HEK293T (cell line): ENCODE data around the gene SH3BP5L.

Experiments
- CTCF ChIA-PET: fragments of 350-600 bp; formaldehyde crosslinking; extraction: SDS; loops from one replicate; lab custom pipeline; 2021; ENCODE audit warnings: antibody characterized with exemption, inconsistent platforms; lab: Yijun Ruan, JAX
- POLR2A ChIA-PET: fragments of 350-600 bp; formaldehyde crosslinking; extraction: SDS; loops from one replicate; lab custom pipeline; 2020; ENCODE audit warnings: antibody characterized with exemption, inconsistent platforms; lab: Yijun Ruan, JAX
- DNase-seq: peaks from one replicate; pipeline ENCODE4 v3.0.0; 2012; ENCODE audit warnings: mixed read lengths; ENCODE audit errors: extremely low spot score
- ARNT ChIP-seq: fragments of 450-650 bp; IDR thresholded peaks from 2 replicates; pipeline ENCODE4 v1.6.1; 2017; ENCODE audit warnings: mild to moderate bottlenecking
- BHLHE40 ChIP-seq: fragments of 450-650 bp; IDR thresholded peaks from 2 replicates; pipeline ENCODE4 v1.6.1; 2016; ENCODE audit warnings: mild to moderate bottlenecking, moderate library complexity, borderline replicate concordance
- CTBP1 ChIP-seq: fragments of 450-650 bp; IDR thresholded peaks from 2 replicates; pipeline ENCODE4 v1.6.1; 2016; ENCODE audit warnings: borderline replicate concordance
- ELF4 ChIP-seq: fragments of 450-650 bp; IDR thresholded peaks from 2 replicates; pipeline ENCODE4 v1.6.1; 2017; ENCODE audit warnings: antibody characterized with exemption
- FOXA1 ChIP-seq: fragments of 450-650 bp; IDR thresholded peaks from 2 replicates; pipeline ENCODE4 v1.6.1; 2016; ENCODE audit warnings: mild to moderate bottlenecking
- FOXK2 ChIP-seq: fragments of 450-650 bp; IDR thresholded peaks from 2 replicates; pipeline ENCODE4 v1.6.1; 2016; ENCODE audit warnings: mild to moderate bottlenecking
- FOXM1 ChIP-seq: fragments of 450-650 bp; IDR thresholded peaks from 2 replicates; pipeline ENCODE4 v1.6.1; 2017; ENCODE audit warnings: mild to moderate bottlenecking, borderline replicate concordance
- HDGF ChIP-seq: fragments of 450-650 bp; IDR thresholded peaks from 2 replicates; pipeline ENCODE4 v1.6.1; 2017; ENCODE audit warnings: antibody characterized with exemption, borderline replicate concordance
- L3MBTL2 ChIP-seq: fragments of 450-650 bp; conservative IDR thresholded peaks from 2 replicates; pipeline ENCODE4 v1.6.1; 2016; ENCODE audit warnings: mild to moderate bottlenecking
- LEF1 ChIP-seq: fragments of 450-650 bp; IDR thresholded peaks from 2 replicates; pipeline ENCODE4 v1.6.1; 2017; ENCODE audit warnings: mild to moderate bottlenecking, borderline replicate concordance
- NFRKB ChIP-seq: fragments of 450-650 bp; IDR thresholded peaks from 2 replicates; pipeline ENCODE4 v1.6.1; 2016; ENCODE audit warnings: mild to moderate bottlenecking, moderate library complexity
- PKNOX1 ChIP-seq: fragments of 450-650 bp; IDR thresholded peaks from 2 replicates; pipeline ENCODE4 v1.6.1; 2016
- SP1 ChIP-seq: fragments of 450-650 bp; IDR thresholded peaks from 2 replicates; pipeline ENCODE4 v1.6.1; 2017
- SUZ12 ChIP-seq: fragments of 450-650 bp; IDR thresholded peaks from 2 replicates; pipeline ENCODE4 v1.6.1; 2016; ENCODE audit warnings: mild to moderate bottlenecking
- TARDBP ChIP-seq: fragments of 450-650 bp; IDR thresholded peaks from 2 replicates; pipeline ENCODE4 v1.6.1; 2016
- ZNF384 ChIP-seq: fragments of 450-650 bp; IDR thresholded peaks from 2 replicates; pipeline ENCODE4 v1.6.1; 2016

SH3BP5L gene

GRCh38 chr1:248862998-248863881 lies 37.5 kb upstream of the SH3BP5L start:
- ChIA-PET CTCF (no interaction called here), POLR2A (no interaction called here)
- peak; percentile 33; the same call in 1 of the 2 replicates for TF ChIP-seq L3MBTL2
- no peak for TF ChIP-seq ZNF384
- DNase-seq: peak; percentile 39

GRCh38 chr1:248862695-248862997 lies 36.9 kb upstream of the SH3BP5L start:
- CTCF ChIA-PET: no interaction called here
- POLR2A ChIA-PET: no interaction called here
- TF ChIP-seq FOXK2 (no peak), LEF1 (no peak), ZNF384 (no peak), FOXM1 (no peak), PKNOX1 (no peak), L3MBTL2 (no peak)
- DNase-seq: no peak

- no peak for TF ChIP-seq L3MBTL2
- TF ChIP-seq TARDBP: no peak
- no peak for TF ChIP-seq CTBP1
- TF ChIP-seq SUZ12: no peak
- no peak for DNase-seq
- POLR2A ChIA-PET: no interaction called here
- CTCF ChIA-PET: no interaction called here
Observed at GRCh38 chr1:248861616-248862015, 35.9 kb upstream of the SH3BP5L start.

GRCh38 chr1:248860007-248860406 lies 34.3 kb upstream of the SH3BP5L start:
- POLR2A ChIA-PET: interaction anchor here (2.6 to 2.9 kb wide), 2 partner anchors 13 to 22 kb away, joined by 9 to 24 read pairs; partner anchors contain the start of gene ZNF672
- CTCF ChIA-PET: no interaction called here
- no peak for DNase-seq
- TF ChIP-seq SP1: no peak
- no peak for TF ChIP-seq BHLHE40
- TF ChIP-seq ZNF384: no peak
- TF ChIP-seq ELF4: no peak
- no peak for TF ChIP-seq NFRKB

- DNase-seq: peak; percentile 89
- POLR2A ChIA-PET: interaction anchor here (0.6 to 2.9 kb wide), 5 partner anchors 14 to 1418 kb away, joined by 3 to 24 read pairs (median 4); partner anchors contain the start of genes PGBD2 and ZNF672
- CTCF ChIA-PET: interaction anchor here (0.8 to 1.0 kb wide), 2 partner anchors 18 to 51 kb away, joined by 3 read pairs; no protein-coding TSS in a partner anchor
- TF ChIP-seq LEF1 (no peak), ARNT (no peak), ZNF384 (no peak), PKNOX1 (no peak), ELF4 (0 out of 2 replicates have a peak, but pooled peaks have one; percentile 12), HDGF (no peak), FOXM1 (0 out of 2 replicates have a peak, but pooled peaks have one; percentile 64), SUZ12 (no peak), SP1 (no peak), FOXK2 (no peak), NFRKB (no peak), FOXA1 (no peak), CTBP1 (no peak), TARDBP (no peak), BHLHE40 (no peak), L3MBTL2 (peak; percentile 61)
Observed at GRCh38 chr1:248858891-248859889, 33.5 kb upstream of the SH3BP5L start, which contains the start of gene ZNF692. Gene ZNF692, minus strand, starts transcription at chr1:248859085. Its CDS starts 776 bp downstream, at chr1:248858309.

GRCh38 chr1:248858096-248858890 lies 32.6 kb upstream of the SH3BP5L start:
- DNase-seq: peak; percentile 40
- TF ChIP-seq FOXM1 (no peak), L3MBTL2 (peak; percentile 60)
- ChIA-PET CTCF (interaction anchor here (0.8 to 1.0 kb wide), 2 partner anchors 17 to 52 kb away, joined by 3 read pairs; no protein-coding TSS in a partner anchor), POLR2A (interaction anchor here (0.6 to 2.9 kb wide), 5 partner anchors 15 to 1417 kb away, joined by 3 to 24 read pairs (median 4); partner anchors contain the start of genes PGBD2 and ZNF672)
